Activated CD4-positive, alpha-beta T cell treated with anti-CD3 and anti-CD28 coated beads, Interleukin-2, amount 50 U/mL, for 16 hours (primary cell): ENCODE results near the gene ACP1.

Source experiments
- DNase-seq: peaks from one replicate; pipeline ENCODE4 v3.0.0-alpha.2; 2020

Gene ACP1

GRCh38 chr2:264493-265468 is at the start of gene ACP1:
Gene ACP1, plus strand, starts transcription at chr2:264947. Its CDS starts 18 bp downstream, at chr2:264965.
- DNase-seq = peak; percentile 95

- no peak for DNase-seq
These were observed 48.7 kb upstream of the ACP1 start for GRCh38 chr2:216068-216467.

DNA sequence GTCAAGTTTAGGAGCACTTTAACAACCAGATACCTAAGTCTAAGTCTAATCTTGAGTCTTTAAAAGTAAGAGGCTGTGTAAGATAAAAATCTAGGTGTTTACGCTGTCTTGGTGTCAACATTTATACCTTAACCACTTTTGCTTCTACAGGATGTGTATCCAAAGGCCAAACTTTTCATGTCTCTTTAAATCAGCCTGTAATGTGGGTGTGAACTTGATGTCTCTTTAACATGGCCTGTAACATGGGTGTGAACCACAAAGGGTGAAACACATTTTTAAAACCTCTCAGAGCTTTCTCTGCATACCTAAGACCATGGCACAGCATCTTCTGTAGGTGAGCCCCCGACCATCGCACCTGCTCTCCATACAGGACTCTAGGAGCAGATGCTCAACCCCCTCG is 41.3 kb upstream of the ACP1 start:
- DNase-seq = no peak

DNA sequence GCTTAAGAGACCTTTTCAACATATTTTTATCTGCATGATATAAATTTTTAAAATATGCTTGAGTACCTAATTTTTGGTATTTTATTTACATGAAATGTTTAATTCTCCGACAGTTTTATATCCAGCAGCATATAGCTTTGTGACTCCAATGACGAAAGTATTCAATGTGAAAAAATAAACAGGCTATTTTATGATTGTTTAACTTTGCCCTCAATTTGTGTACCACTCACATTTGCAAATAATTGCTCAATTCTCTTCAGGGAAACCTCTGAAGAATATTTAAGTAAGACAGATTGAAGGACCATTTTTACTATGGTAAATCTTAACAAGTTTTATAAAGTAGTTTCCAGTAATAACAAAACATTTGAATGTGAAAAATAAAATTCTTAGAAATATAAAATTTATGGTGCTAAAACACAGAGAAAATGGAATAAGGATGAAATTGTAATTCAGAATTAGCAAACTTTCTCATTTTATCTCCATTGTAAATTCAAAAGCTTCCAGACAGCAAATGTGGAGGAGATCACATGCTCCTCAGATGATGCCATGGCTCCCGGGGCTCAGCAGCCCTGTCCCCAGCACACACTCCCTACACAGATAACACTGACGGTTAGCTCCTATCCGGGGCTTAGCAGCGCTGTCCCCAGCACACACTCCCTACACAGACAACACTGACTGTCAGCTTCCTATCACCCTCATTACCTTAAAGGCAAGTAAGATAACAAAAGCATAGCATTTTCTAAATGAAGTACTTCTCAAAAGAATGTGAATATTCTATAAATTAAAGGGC is 40.6 kb upstream of the ACP1 start:
- no peak for DNase-seq

- no peak for DNase-seq
These were observed 36.6 kb upstream of the ACP1 start for GRCh38 chr2:228115-228514.

DNA sequence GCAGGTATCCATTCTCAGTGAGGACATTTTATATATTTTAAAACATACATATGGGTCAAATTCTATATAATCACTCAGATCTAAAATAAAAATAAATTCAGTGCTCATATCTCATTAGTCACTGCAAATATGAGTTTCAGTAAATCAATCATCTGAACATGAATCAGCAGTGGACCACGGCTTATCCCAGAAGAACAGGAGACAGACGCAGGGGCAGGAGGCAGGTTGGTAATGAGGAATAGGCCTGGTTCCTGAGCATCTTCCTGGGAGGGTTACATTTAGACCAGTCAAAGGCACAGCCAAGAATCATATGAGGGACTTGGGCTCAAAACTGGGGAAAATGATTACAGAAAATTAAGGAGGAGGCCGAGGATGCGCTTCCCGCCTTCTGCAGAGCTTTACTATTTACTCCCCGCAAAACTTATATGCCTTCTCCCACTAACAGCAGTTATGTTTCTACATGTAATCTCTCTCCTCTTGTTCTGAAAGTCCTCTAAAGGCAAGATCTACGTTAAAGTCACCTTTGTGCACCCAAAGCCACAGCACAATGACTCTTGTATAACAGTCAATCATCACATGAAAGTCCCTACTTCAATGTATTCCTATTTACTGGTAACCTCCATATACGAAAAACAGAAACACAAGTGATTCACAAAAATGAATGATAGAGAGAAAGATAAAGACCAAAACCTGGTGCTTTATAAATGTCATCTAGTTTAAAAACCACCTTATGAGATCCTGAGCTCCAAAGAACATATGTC is 36.0 kb upstream of the ACP1 start:
- DNase-seq = no peak

GRCh38 chr2:231521-232185 is 33.1 kb upstream of the ACP1 start:
- no peak for DNase-seq

GRCh38 chr2:233030-233429 is 31.7 kb upstream of the ACP1 start:
- no peak for DNase-seq

- DNase-seq = no peak
These were observed 30.3 kb upstream of the ACP1 start for GRCh38 chr2:234421-234820.

DNA sequence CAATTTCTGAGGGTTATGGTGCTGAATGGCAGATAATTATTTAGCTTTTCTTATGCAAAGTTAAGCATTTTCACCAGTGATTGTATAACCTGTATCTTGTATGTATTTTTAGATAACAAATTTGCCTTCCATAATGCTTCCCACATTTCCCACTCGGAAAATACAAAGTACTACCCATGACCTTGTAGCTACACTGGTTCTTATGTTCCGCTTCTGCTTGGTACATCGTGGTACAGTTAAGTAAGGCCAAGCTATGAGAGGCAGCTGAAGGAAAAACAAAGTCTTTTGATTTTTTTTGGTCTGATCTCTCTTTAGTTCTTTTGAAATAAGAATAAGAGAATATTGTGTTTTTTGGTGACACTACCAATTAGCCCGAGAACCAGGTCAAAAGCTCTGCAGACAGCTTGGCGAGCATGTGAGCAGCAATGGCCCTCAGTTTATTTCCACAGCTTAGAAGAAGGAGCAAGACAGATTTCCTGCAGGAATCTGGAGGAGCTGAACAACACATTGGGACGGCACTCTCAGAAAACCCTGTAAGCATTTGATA is 27.7 kb upstream of the ACP1 start:
- DNase-seq = no peak

- no peak for DNase-seq
These were observed 26.9 kb upstream of the ACP1 start for GRCh38 chr2:237878-238277.

- no peak for DNase-seq
These were observed 26.3 kb upstream of the ACP1 start for GRCh38 chr2:238431-238830.

GRCh38 chr2:238869-239268 is 25.9 kb upstream of the ACP1 start:
- DNase-seq = no peak

- DNase-seq = no peak
These were observed 20.2 kb upstream of the ACP1 start for GRCh38 chr2:244547-244946.

GRCh38 chr2:246489-247144 is 18.1 kb upstream of the ACP1 start:
- peak; percentile 55 for DNase-seq

GRCh38 chr2:248724-249123 is 16.0 kb upstream of the ACP1 start:
- DNase-seq = no peak

DNA sequence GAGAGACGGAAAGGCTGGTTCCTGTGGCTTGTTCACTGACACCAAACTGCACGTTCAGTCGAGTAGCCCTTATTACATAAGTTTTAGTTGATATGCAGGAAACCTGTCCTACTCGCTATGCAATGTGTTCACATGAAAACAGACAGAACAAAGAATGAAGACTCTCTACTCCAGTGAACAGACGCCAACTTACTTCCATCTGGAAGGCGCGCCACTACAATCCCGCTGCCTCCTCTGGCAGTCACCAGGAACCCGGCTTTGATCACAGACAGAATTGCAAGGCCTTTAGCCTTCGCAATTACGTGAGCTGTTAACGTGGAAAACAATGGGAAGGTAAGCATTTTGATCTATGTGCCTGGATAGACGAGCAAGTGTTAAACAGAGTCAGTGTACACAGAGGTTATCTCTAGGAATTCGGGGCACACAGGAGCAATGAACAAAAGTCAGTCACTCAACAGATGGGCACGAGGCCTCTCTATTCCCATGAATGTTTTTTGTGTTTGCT is 15.2 kb upstream of the ACP1 start:
- DNase-seq = no peak

DNA sequence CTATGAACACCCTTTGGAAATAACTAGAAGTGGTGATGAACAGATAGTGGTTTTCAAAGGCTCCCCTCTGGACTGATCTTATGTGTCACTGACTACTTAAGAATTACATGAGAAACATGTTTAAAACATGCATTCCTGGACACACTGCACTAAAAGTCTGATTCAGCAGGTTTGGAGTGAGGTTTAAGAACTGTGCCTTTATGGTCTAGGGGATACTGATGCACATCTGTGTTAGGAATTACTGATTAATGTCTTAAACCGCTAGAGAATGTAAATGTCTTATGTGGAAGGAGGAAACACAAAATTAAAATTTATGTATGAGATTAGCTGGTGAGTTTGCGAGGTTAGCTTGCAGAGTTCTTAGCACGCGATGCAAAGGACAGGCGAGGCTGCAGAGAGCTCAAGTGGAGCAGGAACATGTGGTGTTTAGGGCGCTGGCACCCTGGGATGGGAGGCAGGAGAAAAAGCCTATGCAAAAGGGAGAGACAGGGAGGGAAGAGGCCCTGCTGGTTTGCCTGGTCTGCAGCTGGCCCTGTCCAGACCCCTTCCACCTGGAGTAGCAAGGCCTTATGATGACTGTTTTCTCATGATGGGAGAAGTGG is 12.6 kb upstream of the ACP1 start:
- no peak for DNase-seq

DNA sequence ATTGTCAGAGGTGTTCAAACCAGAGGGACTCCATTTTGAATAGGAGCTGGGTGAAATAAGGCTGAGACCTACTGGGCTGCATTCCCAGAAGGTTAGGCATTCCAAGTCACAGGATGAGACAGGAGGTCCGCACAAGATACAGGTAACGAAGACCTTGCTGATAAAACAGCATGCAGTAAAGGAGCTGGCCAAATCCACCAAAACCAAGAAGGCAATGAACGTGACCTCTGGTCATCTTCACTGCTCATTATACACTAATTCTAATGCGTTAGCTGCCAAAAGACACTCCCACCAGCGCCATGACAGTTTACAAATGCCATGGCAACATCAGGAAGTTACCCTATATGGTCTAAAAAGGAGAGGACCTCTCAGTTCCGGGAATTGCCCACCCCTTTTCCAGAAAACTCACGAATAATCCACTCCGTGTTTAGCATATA is 11.5 kb upstream of the ACP1 start:
- no peak for DNase-seq

- no peak for DNase-seq
These were observed 10.5 kb upstream of the ACP1 start for GRCh38 chr2:254241-254640.

DNA sequence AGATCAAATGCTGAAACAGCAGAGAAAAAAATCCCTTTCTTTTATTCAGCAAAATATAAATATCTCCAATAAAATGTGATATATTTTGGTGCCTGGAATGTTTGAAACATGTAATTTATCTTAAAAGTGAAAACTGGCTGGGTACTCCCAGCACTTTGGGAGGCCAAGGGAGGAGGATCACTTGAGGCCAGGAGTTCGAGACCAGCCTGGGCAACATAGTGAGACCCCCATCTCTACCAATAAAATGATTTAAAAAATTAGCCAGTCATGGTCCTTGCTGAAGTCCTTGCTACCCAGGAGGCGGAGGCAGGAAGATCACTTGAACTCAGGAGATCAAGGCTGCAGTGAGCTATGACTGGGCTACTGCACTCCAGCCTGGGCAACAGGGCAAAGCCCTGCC is 9.6 kb upstream of the ACP1 start:
- no peak for DNase-seq
